HepG2 (cell line): ENCODE data around the gene SRRM2. TPM values are rescaled to one million over a fixed set of nuclear protein-coding genes. Genes with fewer than 3 reads are reported as not detected.

Source experiments
- AKNA ChIP-seq: sonication (generic); formaldehyde crosslinking; IDR thresholded peaks from 2 replicates; pipeline ENCODE4 v1.4.0; 2020; ENCODE audit warnings: missing genetic modification reagents, borderline replicate concordance
- ATF6 ChIP-seq: sonication (generic); formaldehyde crosslinking; conservative IDR thresholded peaks from 2 replicates; pipeline ENCODE4 v1.4.0; 2020; ENCODE audit warnings: missing genetic modification reagents
- HNRNPLL ChIP-seq: fragments of 200-400 bp; formaldehyde crosslinking; IDR thresholded peaks from 2 replicates; pipeline ENCODE4 v1.6.1; 2017; ENCODE audit warnings: mild to moderate bottlenecking, low read depth, low read length; ENCODE audit not compliant: poor library complexity, severe bottlenecking
- KDM2A ChIP-seq: sonication (generic); formaldehyde crosslinking; IDR thresholded peaks from 2 replicates; pipeline ENCODE4 v1.4.0; 2020; ENCODE audit warnings: low read depth, missing genetic modification reagents, borderline replicate concordance
- REL ChIP-seq: sonication (generic); formaldehyde crosslinking; conservative IDR thresholded peaks from 2 replicates; pipeline ENCODE4 v1.8.0; 2022; ENCODE audit warnings: mild to moderate bottlenecking, missing genetic modification reagents, moderate library complexity
- SAP130 ChIP-seq: IDR thresholded peaks from 2 replicates; pipeline ENCODE4 v1.6.1; 2016; ENCODE audit warnings: low read depth
- ZNF646 ChIP-seq: sonication (generic); formaldehyde crosslinking; IDR thresholded peaks from 2 replicates; pipeline ENCODE4 v1.9.0; 2021; ENCODE audit warnings: mild to moderate bottlenecking, missing genetic modification reagents
- polyA plus RNA-seq, 8 experiments: library from polyadenylated mRNA; depleted of rRNA in 3 of 8; stranded (reverse) in 7 of 8; unstranded in 1 of 8; fragments of >200 nt; fragmentation: Illumina TruSeq in 4 of 8; extraction: Trizol in 4 of 8; gene quantifications; 2 replicates each; pipeline versions ENCODE4 v1.2.1 to v1.2.3, GENCODE V29; 2011 to 2016; ENCODE audit warnings: low read depth in 4 of 8, missing spikeins in 1 of 8, mixed read lengths in 1 of 8; ENCODE audit not compliant: insufficient read depth in 1 of 8
- total RNA-seq, 5 experiments: library from RNA; depleted of rRNA; stranded (reverse); fragments of >200 nt; fragmentation: Illumina TruSeq; extraction: Trizol; gene quantifications; 2 replicates each; pipeline ENCODE4 v1.2.3, GENCODE V29; 2016; ENCODE audit warnings: low read depth in 1 of 5

Gene SRRM2
- total and polyA plus RNA-seq, 2 of the 13 experiments (the other 11 are each of a cell fraction or from before 2014, with no cell fraction given): 50.4 to 112 TPM

- no peak for TF ChIP-seq ZNF646 (CRISPR knock-in tag)
- no peak for TF ChIP-seq ATF6 (CRISPR knock-in tag)
- peak; percentile 54; the same call in 1 of the 2 replicates for TF ChIP-seq KDM2A
- peak; percentile 33; the same call in 1 of the 2 replicates for TF ChIP-seq SAP130
- no peak for TF ChIP-seq REL (CRISPR knock-in tag)
- TF ChIP-seq HNRNPLL: peak; percentile 18
- no peak for TF ChIP-seq AKNA (CRISPR knock-in tag)
These were observed 36.9 kb upstream of the SRRM2 start (continued) for GRCh38 chr16:2715519-2715918.
